Upper lobe of left lung (tissue), 6 donors: ENCODE data around the gene NQO1. TPM values are rescaled to one million over a fixed set of nuclear protein-coding genes. Genes with fewer than 3 reads are reported as not detected.

Experiments used
- ATAC-seq, 2 donors: fragments of 200-7000 bp; cut with Tn5 transposase; one replicate each; pipeline ENCODE4 v1.9.1; 2022; ENCODE audit warnings: mild to moderate bottlenecking in 2 of 2, moderate library complexity in 2 of 2; ENCODE audit not compliant: low FRiP score in 2 of 2
- DNase-seq, 2 donors: peaks; one replicate each; pipeline ENCODE4 v3.0.0-alpha.2; 2019 to 2020
- H3K27ac ChIP-seq, 4 donors: fragments of 200-600 bp; sonication (generic); one replicate each; pipeline ENCODE4 v1.5.1; 2016 to 2019
- H3K27me3 ChIP-seq, 4 donors: fragments of 200-600 bp; sonication (generic); one replicate each; pipeline ENCODE4 v1.5.1; 2017 to 2019
- H3K36me3 ChIP-seq, 4 donors: fragments of 200-600 bp; sonication (generic); one replicate each; pipeline ENCODE4 v1.5.1; 2016 to 2019
- H3K4me1 ChIP-seq, 4 donors: fragments of 200-600 bp; sonication (generic); one replicate each; pipeline ENCODE4 v1.5.1; 2018 to 2019
- H3K4me3 ChIP-seq, 4 donors: fragments of 200-600 bp; sonication (generic); one replicate each; pipeline ENCODE4 v1.5.1; 2017 to 2019; ENCODE audit warnings: mild to moderate bottlenecking in 2 of 4, moderate library complexity in 1 of 4
- H3K9me3 ChIP-seq, 4 donors: fragments of 200-600 bp; sonication (generic); one replicate each; pipeline ENCODE4 v1.5.1; 2018 to 2019
- CTCF ChIP-seq, 6 experiments: fragments of 450-650 bp in 4 of 6; fragments of 200-600 bp in 2 of 6; sonication (generic) in 2 of 6; IDR thresholded peaks; one replicate each; pipeline ENCODE4 v1.5.1; 2016 to 2019; ENCODE audit warnings: antibody characterized with exemption in 6 of 6
- EP300 ChIP-seq, 4 donors: sonication (generic); formaldehyde crosslinking; IDR thresholded peaks; one replicate each; pipeline ENCODE4 v1.5.1; 2017; ENCODE audit warnings: antibody characterized with exemption in 4 of 4, control low read depth in 2 of 4
- POLR2A ChIP-seq, 4 donors: fragments of 450-650 bp; IDR thresholded peaks; one replicate each; pipeline ENCODE4 v1.5.1; 2016 to 2017; ENCODE audit warnings: antibody characterized with exemption in 4 of 4, mild to moderate bottlenecking in 2 of 4
- POLR2AphosphoS5 ChIP-seq, 2 donors: sonication (generic); formaldehyde crosslinking; IDR thresholded peaks; one replicate each; pipeline ENCODE4 v1.5.1; 2017; ENCODE audit warnings: antibody characterized with exemption in 2 of 2
- WGBS, 2 donors: methylation state at CpG; one replicate each; pipeline ENCODE4 v1.1.5; 2017 to 2018; 5-methylcytosine and 5-hydroxymethylcytosine counted together
- total RNA-seq, 6 donors: library from RNA; depleted of rRNA in 4 of 6; stranded (reverse); fragments of >200 nt in 4 of 6; gene quantifications; one replicate each; pipeline versions ENCODE4 v1.1.0 to v1.2.1, GENCODE V29; 2016 to 2021
- donor health status: DM: no; HTN: no; CAD: no; lungs with moderate emphysema.
- donor health status: DM: no; HTN: yes; CAD: no; lungs with severe emphysema.

Gene NQO1
- total RNA-seq, 6 donors from 2014 or later = 13.6 to 73.0 (median 48.6) TPM

- DNase-seq (no peak), ATAC-seq (no peak)
- H3K4me1 ChIP-seq = peaks cover 0 to 5% (median 0%) of the 10 kb centered on the region in 4 donors
- no peaks in the 10 kb centered on the region for H3K9me3 ChIP-seq
- peaks cover 0 to 65% (median 27%) of the 10 kb centered on the region in 4 donors for H3K36me3 ChIP-seq
- 90 to 96% methylated on average over 4 of the region's 4 CpGs for WGBS, 2 donors
- H3K27ac ChIP-seq = no peak overlapping the region
- no peaks in the 10 kb centered on the region for H3K27me3 ChIP-seq
- no peak overlapping the region for H3K4me3 ChIP-seq
- TF ChIP-seq EP300 (IDR thresholded peaks at IDR 0.05) (no peak), CTCF (IDR thresholded peaks at IDR 0.05) (no peak), POLR2A (IDR thresholded peaks at IDR 0.05) (no peak), POLR2AphosphoS5 (IDR thresholded peaks at IDR 0.05) (no peak)
Observed at GRCh38 chr16:69712277-69712676, 14.1 kb downstream of the NQO1 start.

GRCh38 chr16:69711115-69711740 lies 15.1 kb downstream of the NQO1 start:
- Histone ChIP-seq H3K4me1 (peaks cover 0 to 5% (median 1%) of the 10 kb centered on the region in 4 donors), H3K27ac (no peak overlapping the region), H3K27me3 (no peaks in the 10 kb centered on the region), H3K36me3 (peaks cover 0 to 55% (median 25%) of the 10 kb centered on the region in 4 donors), H3K4me3 (no peak overlapping the region), H3K9me3 (no peaks in the 10 kb centered on the region)
- TF ChIP-seq POLR2A (IDR thresholded peaks at IDR 0.05) (no peak), CTCF (IDR thresholded peaks at IDR 0.05) (no peak), POLR2AphosphoS5 (IDR thresholded peaks at IDR 0.05) (no peak), EP300 (IDR thresholded peaks at IDR 0.05) (no peak)
- 66 to 73% methylated on average over 12 of the region's 12 CpGs for WGBS, 2 donors
- peak in 1 of 2 donors; percentile 76 for DNase-seq
- peak in 1 of 2 donors; percentile 19 for ATAC-seq

DNA sequence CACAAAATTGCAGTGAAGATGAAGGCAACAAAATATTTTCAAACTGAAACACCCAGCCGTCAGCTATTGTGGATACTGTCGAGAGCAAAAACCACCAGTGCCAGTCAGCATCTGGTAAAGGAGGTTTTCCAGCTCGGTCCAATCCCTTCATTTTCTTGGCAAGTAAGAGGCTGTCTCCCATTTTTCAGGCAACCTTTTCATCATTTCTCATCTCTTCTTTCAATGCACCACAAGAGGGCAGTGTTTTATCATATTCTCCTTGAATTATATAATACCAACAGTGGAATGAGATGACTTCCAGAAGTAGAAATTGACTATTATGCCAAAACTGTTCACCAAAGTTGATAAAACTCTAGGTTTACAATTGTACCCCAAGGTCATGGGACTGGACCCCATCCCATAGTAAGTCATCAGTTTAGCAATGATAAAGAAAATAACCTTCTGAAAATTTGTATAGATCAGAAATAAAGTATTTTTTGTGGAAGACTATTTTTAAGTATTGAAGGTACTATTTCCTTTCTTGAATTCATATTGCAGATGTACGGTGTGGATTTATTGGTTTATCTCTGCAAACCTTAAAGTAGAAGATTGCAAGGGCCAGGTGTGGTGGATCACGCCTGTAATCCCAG lies 16.8 kb downstream of the NQO1 start:
- no peaks in the 10 kb centered on the region for H3K27me3 ChIP-seq
- 51 to 52% methylated on average over 5 of the region's 5 CpGs for whole genome bisulfite sequencing, 2 donors
- peaks cover 0 to 42% (median 16%) of the 10 kb centered on the region in 4 donors for H3K36me3 ChIP-seq
- no peak for DNase-seq
- no peak overlapping the region for H3K4me3 ChIP-seq
- TF ChIP-seq POLR2AphosphoS5 (IDR thresholded peaks at IDR 0.05) (no peak), CTCF (IDR thresholded peaks at IDR 0.05) (peak; percentile 42 to 77 (median 64)), POLR2A (IDR thresholded peaks at IDR 0.05) (no peak), EP300 (IDR thresholded peaks at IDR 0.05) (no peak)
- ATAC-seq = peak in 1 of 2 donors; percentile 78
- peak overlapping the region in 1 of 4 donors; percentile 2 for H3K27ac ChIP-seq
- no peaks in the 10 kb centered on the region for H3K9me3 ChIP-seq
- peaks cover 0 to 5% (median 2%) of the 10 kb centered on the region in 4 donors for H3K4me1 ChIP-seq

DNA sequence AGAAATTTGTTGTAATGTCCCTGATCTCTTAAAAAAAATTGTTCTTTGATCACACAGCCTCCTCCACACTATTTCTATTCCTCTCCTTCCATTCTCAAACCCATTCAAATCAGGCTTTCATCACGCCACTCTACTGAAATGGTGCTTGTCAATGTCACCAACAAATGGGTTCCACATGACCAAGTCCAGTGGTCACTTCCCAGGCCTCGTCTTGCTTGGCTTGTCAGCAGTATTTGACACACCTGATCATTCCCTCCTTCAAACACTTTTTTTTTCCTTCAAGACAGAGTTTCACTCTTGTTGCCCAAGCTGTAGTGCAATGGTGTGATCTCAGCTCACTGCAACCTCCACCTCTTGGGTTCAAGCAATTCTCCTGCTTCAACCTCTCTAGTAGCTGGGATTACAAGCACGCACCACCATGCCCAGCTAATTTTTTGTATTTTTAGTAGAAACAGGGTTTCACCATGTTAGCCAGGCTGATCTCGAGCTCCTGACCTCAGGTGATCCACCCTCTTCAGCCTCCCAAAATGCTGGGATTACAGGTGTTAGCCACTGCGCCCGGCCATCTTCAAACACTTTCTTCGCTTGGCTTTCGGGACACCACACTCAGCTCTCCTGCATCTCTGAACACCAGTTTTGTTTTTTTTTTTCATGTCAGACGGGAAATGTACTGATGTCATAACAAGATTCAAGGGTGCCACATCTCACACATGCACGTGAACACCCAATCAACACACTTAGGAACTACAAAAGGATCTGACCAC lies 18.3 kb downstream of the NQO1 start:
- 90 to 91% methylated on average over 10 of the region's 10 CpGs for WGBS, 2 donors
- DNase-seq = no peak
- H3K4me1 ChIP-seq = peaks cover 0 to 5% (median 2%) of the 10 kb centered on the region in 4 donors
- H3K9me3 ChIP-seq = no peaks in the 10 kb centered on the region
- TF ChIP-seq CTCF (IDR thresholded peaks at IDR 0.05) (no peak), EP300 (IDR thresholded peaks at IDR 0.05) (no peak)
- no peak overlapping the region for H3K4me3 ChIP-seq
- H3K27me3 ChIP-seq = no peaks in the 10 kb centered on the region
- ATAC-seq = no peak
- H3K27ac ChIP-seq = no peak overlapping the region
- peaks cover 0 to 41% (median 13%) of the 10 kb centered on the region in 4 donors for H3K36me3 ChIP-seq
